PC-9 (cell line): Measurements from ENCODE around the gene CIITA. TPM values are rescaled to one million over a fixed set of nuclear protein-coding genes. Genes with fewer than 3 reads are reported as not detected.

Experiments used
- BruUV-seq: library from RNA; stranded (reverse); fragments of 400-500 nt; replicated peaks from 2 replicates; lab custom pipeline; 2021; lab: Mats Ljungman, UMichigan
- CTCF ChIA-PET: fragments of 300-600 bp; sonication (Branson Sonifier 250); formaldehyde crosslinking; loops from one replicate; lab custom pipeline; 2022; ENCODE audit warnings: antibody characterized with exemption; lab: Charles Lee
- POLR2A ChIA-PET: fragments of 300-600 bp; sonication (Branson Sonifier 250); formaldehyde crosslinking; loops from one replicate; lab custom pipeline; 2022; ENCODE audit warnings: antibody characterized with exemption; ENCODE audit not compliant: unreplicated experiment; lab: Charles Lee
- DNase-seq, 2 experiments: peaks; one replicate each; pipeline versions ENCODE4 v3.0.0 to v3.0.0-alpha.2; 2015 to 2022; ENCODE audit warnings: mixed read lengths in 1 of 2
- H2AFZ ChIP-seq: fragments of 200-600 bp; sonication (generic); 2 replicates; pipeline ENCODE4 v1.8.1; 2017; ENCODE audit warnings: antibody characterized with exemption
- H3F3A ChIP-seq: fragments of 200-600 bp; sonication (generic); 2 replicates; pipeline ENCODE4 v1.8.1; 2017; ENCODE audit warnings: antibody characterized with exemption, mild to moderate bottlenecking, low read depth; ENCODE audit not compliant: insufficient read depth
- H3K27ac ChIP-seq: fragments of 200-600 bp; sonication (generic); 2 replicates; pipeline ENCODE4 v1.6.1; 2016; ENCODE audit warnings: mixed run types
- H3K27me3 ChIP-seq: fragments of 200-600 bp; sonication (generic); 2 replicates; pipeline ENCODE4 v1.6.1; 2016; ENCODE audit warnings: low read depth, mixed run types; ENCODE audit not compliant: insufficient read depth
- H3K36me3 ChIP-seq: fragments of 200-600 bp; sonication (generic); 2 replicates; pipeline ENCODE4 v1.6.1; 2016; ENCODE audit warnings: low read depth, mixed run types
- H3K4me1 ChIP-seq: fragments of 200-600 bp; sonication (generic); replicated peaks from 2 replicates; pipeline ENCODE4 v1.6.1; 2016; ENCODE audit warnings: mixed run types; ENCODE audit not compliant: insufficient read depth
- H3K4me2 ChIP-seq: fragments of 200-600 bp; sonication (generic); 2 replicates; pipeline ENCODE4 v1.6.1; 2017; ENCODE audit warnings: mixed run types
- H3K4me3 ChIP-seq: fragments of 200-600 bp; sonication (generic); 2 replicates; pipeline ENCODE4 v1.6.1; 2016; ENCODE audit warnings: mixed run types
- H3K79me2 ChIP-seq: fragments of 200-600 bp; sonication (generic); 2 replicates; pipeline ENCODE4 v1.6.1; 2017; ENCODE audit warnings: low read depth, mixed run types
- H3K9me2 ChIP-seq: fragments of 200-600 bp; sonication (generic); 2 replicates; pipeline ENCODE4 v1.8.1; 2017; ENCODE audit warnings: mild to moderate bottlenecking; ENCODE audit not compliant: insufficient read depth
- H3K9me3 ChIP-seq: fragments of 200-600 bp; sonication (generic); 2 replicates; pipeline ENCODE4 v1.8.1; 2016; ENCODE audit warnings: low read depth; ENCODE audit not compliant: insufficient read depth
- H4K20me1 ChIP-seq: fragments of 200-600 bp; sonication (generic); 2 replicates; pipeline ENCODE4 v1.8.1; 2017; ENCODE audit not compliant: insufficient read depth
- EZH2 ChIP-seq: fragments of 200-600 bp; sonication (generic); IDR thresholded peaks from 2 replicates; pipeline ENCODE4 v1.8.0; 2017; ENCODE audit warnings: antibody characterized with exemption, low read depth
- intact Hi-C: fragments of 100-400 bp; cut with micrococcal nuclease; formaldehyde crosslinking; loops from one replicate; pipeline ENCODE4 v1.10.0; 2022; ENCODE audit not compliant: unreplicated experiment
- total RNA-seq: library from RNA; stranded (reverse); gene quantifications from 2 replicates; pipeline ENCODE4 v1.2.3, GENCODE V29; 2021
- TF ChIP-seq, protein P1 (sequence below): fragments of 200-600 bp; sonication (generic); conservative IDR thresholded peaks from 2 replicates; pipeline ENCODE4 v1.6.1; 2017; ENCODE audit warnings: mixed run types, antibody characterized with exemption, mild to moderate bottlenecking, moderate library complexity

CIITA gene
- total RNA-seq, 1 experiment from 2014 or later = 1.7 TPM

- Histone ChIP-seq H3K27me3 (no peaks in the 10 kb centered on the region), H3F3A (peaks cover 11% of the 10 kb centered on the region; the same call in 1 of the 2 replicates), H3K27ac (no peak overlapping the region), H3K79me2 (no peaks in the 10 kb centered on the region), H3K4me1 (peaks cover 14% of the 10 kb centered on the region), H3K4me3 (no peak overlapping the region), H4K20me1 (no peaks in the 10 kb centered on the region), H2AFZ (no peak overlapping the region), H3K36me3 (no peaks in the 10 kb centered on the region), H3K9me3 (no peaks in the 10 kb centered on the region), H3K9me2 (no peaks in the 10 kb centered on the region), H3K4me2 (no peak overlapping the region)
- TF ChIP-seq, protein P1, sequence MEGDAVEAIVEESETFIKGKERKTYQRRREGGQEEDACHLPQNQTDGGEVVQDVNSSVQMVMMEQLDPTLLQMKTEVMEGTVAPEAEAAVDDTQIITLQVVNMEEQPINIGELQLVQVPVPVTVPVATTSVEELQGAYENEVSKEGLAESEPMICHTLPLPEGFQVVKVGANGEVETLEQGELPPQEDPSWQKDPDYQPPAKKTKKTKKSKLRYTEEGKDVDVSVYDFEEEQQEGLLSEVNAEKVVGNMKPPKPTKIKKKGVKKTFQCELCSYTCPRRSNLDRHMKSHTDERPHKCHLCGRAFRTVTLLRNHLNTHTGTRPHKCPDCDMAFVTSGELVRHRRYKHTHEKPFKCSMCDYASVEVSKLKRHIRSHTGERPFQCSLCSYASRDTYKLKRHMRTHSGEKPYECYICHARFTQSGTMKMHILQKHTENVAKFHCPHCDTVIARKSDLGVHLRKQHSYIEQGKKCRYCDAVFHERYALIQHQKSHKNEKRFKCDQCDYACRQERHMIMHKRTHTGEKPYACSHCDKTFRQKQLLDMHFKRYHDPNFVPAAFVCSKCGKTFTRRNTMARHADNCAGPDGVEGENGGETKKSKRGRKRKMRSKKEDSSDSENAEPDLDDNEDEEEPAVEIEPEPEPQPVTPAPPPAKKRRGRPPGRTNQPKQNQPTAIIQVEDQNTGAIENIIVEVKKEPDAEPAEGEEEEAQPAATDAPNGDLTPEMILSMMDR = no peak
- no peak for TF ChIP-seq EZH2
- CTCF ChIA-PET = no interaction called here
- POLR2A ChIA-PET = no interaction called here
- DNase-seq = no peak
- BruUV-seq = no TSS peak
- intact Hi-C loops = no loop called here
Observed at GRCh38 chr16:10978871-10979446, 102.0 kb downstream of the CIITA start.

DNA sequence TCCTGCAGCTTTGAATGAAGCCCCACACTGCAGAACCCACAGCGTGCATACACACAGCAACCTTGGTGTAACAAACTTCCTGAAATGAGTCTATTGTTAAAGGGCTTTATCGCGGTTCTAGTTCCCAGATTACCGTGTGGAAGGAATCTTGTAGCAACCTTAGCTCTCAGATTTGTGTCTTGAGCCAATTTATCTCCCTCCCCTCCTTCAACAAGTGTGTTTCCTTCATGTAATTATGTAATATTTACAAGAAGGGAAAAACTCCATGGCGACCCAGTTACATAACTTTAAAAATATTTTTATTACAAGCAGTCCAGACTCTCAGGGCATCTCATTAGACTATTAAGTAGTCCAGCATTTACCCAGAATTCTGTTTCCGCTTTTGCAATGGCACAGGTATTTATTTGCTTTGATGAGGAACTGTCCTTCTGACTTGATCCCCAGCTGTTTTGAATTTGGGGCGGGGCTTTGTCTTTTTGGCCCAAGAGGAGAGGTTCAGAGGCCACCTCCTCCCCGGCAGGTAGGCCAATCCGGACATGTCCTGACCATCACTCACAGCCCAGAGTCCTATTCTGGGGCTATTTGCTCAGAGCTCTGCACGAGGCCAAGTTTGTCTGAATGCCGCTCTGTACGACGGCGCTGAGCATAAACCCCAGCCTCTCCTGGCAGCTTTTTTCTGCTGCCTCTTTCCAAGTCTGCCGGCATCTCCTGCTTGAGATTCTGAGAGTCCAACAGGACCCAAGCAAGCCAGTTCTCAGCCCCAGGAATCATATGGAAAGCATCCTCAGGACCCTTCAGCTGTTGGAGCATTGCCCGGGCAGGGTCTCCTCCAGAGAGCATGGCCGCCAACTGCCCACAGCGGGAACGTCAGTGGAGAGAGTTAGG, 103.0 kb downstream of the CIITA start:
- H2AFZ ChIP-seq = no peak overlapping the region
- BruUV-seq = no TSS peak
- H3K9me2 ChIP-seq = no peaks in the 10 kb centered on the region
- H3K4me1 ChIP-seq = peaks cover 22% of the 10 kb centered on the region
- H3K4me3 ChIP-seq = no peak overlapping the region
- CTCF ChIA-PET = interaction anchor here (0.6 to 0.7 kb wide), 2 partner anchors 20 to 275 kb away, joined by 3 to 4 read pairs; no protein-coding TSS in a partner anchor
- H3K27ac ChIP-seq = no peak overlapping the region
- no peak for DNase-seq
- H3K27me3 ChIP-seq = no peaks in the 10 kb centered on the region
- POLR2A ChIA-PET = no interaction called here
- no peaks in the 10 kb centered on the region for H3K36me3 ChIP-seq
- H4K20me1 ChIP-seq = no peaks in the 10 kb centered on the region
- no peak overlapping the region for H3K4me2 ChIP-seq
- no peaks in the 10 kb centered on the region for H3K9me3 ChIP-seq
- TF ChIP-seq, protein P1 = no peak
- no peak for TF ChIP-seq EZH2
- H3K79me2 ChIP-seq = no peaks in the 10 kb centered on the region
- H3F3A ChIP-seq = peaks cover 11% of the 10 kb centered on the region; the same call in 1 of the 2 replicates
- intact Hi-C loops = no loop called here

DNA sequence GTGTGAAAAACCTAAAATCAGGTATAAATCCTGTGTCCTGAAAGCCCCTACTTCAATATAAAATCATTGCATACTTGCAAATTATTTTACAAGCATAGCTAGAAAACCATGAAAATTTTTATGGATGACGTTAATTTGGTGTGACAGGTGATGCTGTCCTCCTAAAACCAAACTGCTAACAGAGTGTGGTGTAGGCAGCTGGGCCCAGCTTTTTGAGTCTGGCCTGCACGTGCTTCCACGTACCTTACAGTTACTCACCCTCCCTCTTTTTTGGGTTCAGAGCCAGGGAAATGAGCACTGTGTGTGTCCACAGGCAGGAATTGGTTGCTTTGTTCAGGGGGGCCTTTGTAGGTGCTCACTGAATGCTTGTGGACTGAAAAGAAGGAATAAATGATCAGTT, 103.8 kb downstream of the CIITA start:
- H3K9me3 ChIP-seq = no peaks in the 10 kb centered on the region
- H3K36me3 ChIP-seq = no peaks in the 10 kb centered on the region
- no peak for TF ChIP-seq EZH2
- TF ChIP-seq, protein P1 = no peak
- ChIA-PET CTCF (interaction anchor here (0.6 to 0.7 kb wide), 2 partner anchors 21 to 274 kb away, joined by 3 to 4 read pairs; no protein-coding TSS in a partner anchor), POLR2A (no interaction called here)
- intact Hi-C loops = no loop called here
- no peaks in the 10 kb centered on the region for H3K27me3 ChIP-seq
- H3K27ac ChIP-seq = no peak overlapping the region
- no peak overlapping the region for H3K4me2 ChIP-seq
- no peak overlapping the region for H2AFZ ChIP-seq
- no peaks in the 10 kb centered on the region for H4K20me1 ChIP-seq
- peaks cover 22% of the 10 kb centered on the region for H3K4me1 ChIP-seq
- no TSS peak for BruUV-seq
- no peaks in the 10 kb centered on the region for H3K79me2 ChIP-seq
- no peak for DNase-seq
- H3K4me3 ChIP-seq = no peak overlapping the region
- H3F3A ChIP-seq = peaks cover 11% of the 10 kb centered on the region; the same call in 1 of the 2 replicates
- H3K9me2 ChIP-seq = no peaks in the 10 kb centered on the region
